22Rv1 (cell line): Measurements from ENCODE around the gene DIP2A.
"Not testable (repeated sequence)": the region's sequence is repeated elsewhere in the genome, so short reads cannot be mapped to it uniquely, and the experiment has no call there.

Experiments used
- H3K27ac ChIP-seq: fragments of 450-650 bp; 2 replicates; pipeline ENCODE4 v1.5.1; 2017
- ZFX ChIP-seq: fragments of 450-650 bp; IDR thresholded peaks from 2 replicates; pipeline ENCODE4 v1.6.1; 2017; ENCODE audit warnings: antibody characterized with exemption, borderline replicate concordance
- TF ChIP-seq, protein P1 (sequence below): fragments of 450-650 bp; IDR thresholded peaks from 2 replicates; pipeline ENCODE4 v1.5.1; 2017; ENCODE audit warnings: mild to moderate bottlenecking

The DIP2A gene

DNA sequence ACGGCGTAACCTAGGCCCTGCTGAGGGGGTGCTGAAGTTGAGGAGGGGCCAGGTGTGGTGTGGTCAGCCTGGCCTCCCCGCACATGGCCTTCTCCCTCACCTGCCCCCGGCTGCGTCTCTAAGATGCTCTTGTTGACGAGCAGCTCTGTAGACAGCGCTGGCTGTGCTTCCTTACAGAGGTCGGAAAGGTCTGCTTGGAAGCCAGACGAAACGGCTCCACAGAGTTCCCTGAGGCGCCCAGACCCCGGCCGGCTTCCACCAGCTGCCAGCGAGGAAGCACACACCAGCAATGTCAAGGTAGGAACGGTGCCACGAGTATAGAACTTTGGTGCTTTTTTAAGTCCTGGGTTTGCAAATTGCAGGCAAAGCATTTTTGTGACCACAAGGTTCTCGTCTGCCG is 18.8 kb upstream of the DIP2A start:
- TF ChIP-seq ZFX: no peak
- H3K27ac ChIP-seq: no peak overlapping the region

DNA sequence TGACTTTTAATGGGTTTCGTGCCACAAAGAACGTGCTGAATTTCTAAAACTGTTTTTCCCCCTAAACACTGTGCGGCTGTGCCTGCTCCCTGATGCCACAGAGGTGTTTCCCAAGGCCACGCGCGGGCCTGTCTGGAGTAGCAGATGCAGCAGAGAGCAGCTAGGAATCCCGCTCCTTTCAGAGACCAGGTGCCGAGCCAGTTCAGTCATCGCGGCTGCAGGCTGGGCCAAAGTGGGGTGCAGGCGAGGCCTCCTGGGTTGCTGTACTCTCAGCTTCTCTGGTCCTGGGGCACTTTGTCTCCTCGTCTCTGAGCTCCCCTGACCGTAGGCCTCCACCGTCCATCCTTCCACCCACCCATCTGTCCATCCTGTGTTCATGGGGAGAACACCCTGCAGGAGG is 17.4 kb upstream of the DIP2A start:
- no peak overlapping the region for H3K27ac ChIP-seq
- no peak for TF ChIP-seq ZFX
- TF ChIP-seq, protein P1, sequence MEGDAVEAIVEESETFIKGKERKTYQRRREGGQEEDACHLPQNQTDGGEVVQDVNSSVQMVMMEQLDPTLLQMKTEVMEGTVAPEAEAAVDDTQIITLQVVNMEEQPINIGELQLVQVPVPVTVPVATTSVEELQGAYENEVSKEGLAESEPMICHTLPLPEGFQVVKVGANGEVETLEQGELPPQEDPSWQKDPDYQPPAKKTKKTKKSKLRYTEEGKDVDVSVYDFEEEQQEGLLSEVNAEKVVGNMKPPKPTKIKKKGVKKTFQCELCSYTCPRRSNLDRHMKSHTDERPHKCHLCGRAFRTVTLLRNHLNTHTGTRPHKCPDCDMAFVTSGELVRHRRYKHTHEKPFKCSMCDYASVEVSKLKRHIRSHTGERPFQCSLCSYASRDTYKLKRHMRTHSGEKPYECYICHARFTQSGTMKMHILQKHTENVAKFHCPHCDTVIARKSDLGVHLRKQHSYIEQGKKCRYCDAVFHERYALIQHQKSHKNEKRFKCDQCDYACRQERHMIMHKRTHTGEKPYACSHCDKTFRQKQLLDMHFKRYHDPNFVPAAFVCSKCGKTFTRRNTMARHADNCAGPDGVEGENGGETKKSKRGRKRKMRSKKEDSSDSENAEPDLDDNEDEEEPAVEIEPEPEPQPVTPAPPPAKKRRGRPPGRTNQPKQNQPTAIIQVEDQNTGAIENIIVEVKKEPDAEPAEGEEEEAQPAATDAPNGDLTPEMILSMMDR: no peak

DNA sequence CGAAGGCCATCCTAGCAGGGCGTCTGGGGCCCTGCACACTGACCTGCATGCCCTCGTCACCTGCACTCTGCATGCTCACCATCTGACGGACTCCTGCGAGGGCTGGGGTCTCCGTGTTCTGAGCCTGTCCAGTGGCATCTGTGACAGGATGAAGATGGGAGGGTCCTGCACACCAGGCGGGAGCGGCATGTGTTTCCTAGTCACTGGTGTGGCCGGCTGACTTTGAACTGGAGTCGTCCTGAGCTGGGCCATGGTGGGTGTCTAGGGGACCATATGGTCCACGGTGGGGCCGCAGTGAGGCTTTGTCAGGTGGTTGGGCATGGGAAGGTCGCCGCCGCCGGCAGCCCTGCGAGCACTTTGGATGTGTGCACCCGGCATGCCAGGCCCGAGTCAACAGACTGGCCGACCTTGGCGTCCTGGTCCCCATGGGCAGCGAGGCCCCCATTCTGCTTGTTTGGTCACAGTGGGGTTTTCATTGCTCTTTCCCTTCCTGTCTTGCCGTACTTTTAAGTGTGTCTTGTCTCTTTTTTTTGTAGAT is 16.7 kb upstream of the DIP2A start:
- H3K27ac ChIP-seq: no peak overlapping the region
- no peak for TF ChIP-seq ZFX
- TF ChIP-seq, protein P1: no peak

DNA sequence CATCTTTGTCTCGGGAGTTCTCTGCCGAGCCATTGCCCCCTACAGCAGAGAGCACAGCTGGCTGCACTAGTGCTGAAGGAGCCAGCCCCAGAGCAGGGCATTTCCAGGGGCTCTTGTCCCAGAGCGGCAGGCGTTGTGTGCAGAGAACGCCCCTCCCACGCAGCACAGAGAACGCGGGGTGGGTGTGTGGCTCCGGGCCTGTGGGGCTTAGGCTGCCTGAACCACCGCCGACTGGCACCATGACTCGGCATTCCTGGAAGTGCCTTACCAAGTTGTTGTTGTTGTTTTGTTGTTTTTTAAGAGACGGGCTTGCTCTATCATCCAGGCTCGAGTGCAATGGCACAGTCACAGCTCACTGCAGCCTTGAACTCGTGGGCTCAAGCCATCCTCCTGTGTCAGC is 15.8 kb upstream of the DIP2A start:
- TF ChIP-seq, protein P1: no peak
- no peak for TF ChIP-seq ZFX
- H3K27ac ChIP-seq: peak overlapping the region; percentile 26; the same call in 1 of the 2 replicates

DNA sequence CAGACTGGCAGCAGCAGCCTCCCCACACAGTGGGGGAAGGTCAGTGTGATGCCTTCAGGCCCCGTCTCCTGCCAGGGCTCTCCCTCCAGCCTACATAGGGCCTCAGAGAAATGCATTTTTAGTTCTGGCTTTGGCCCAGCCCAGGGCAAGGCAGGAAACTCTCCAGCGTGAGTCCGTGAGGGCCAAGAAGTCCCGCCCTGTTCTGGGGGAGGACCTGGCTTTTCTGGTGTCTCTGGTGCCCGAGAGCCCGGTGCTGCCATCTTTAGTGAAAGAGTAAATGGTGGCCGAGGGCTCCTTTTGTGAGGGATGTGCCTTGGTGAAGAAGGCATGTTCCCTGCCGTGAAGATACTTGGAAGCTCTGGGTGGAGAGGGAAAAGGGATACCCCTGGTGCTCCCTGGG is 14.8 kb upstream of the DIP2A start:
- H3K27ac ChIP-seq: 0 out of 2 replicates have a peak overlapping the region, but pooled peaks have one; percentile 26
- TF ChIP-seq, protein P1: no peak
- TF ChIP-seq ZFX: no peak

DNA sequence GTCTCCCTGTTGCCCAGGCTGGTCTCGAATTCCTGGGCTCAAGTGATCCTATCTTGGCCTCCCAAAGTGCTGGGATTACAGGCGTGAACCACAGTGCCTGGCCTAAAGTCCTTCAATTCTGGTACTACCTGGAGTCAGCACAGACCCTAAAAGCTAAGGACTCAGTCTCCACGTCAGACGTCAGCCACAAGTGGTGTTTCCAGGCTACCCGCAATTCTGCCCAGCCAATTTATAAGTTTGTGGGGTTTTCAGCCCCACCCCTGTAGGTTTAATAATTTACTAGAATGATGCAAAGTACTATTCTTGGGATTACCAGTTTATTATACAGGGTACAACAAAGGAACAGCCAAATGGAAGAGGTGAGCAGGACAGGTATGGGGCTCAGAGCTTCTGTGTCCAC is 10.6 kb upstream of the DIP2A start:
- TF ChIP-seq, protein P1: no peak
- no peak for TF ChIP-seq ZFX
- H3K27ac ChIP-seq: peak overlapping the region; percentile 18; the same call in 1 of the 2 replicates

DNA sequence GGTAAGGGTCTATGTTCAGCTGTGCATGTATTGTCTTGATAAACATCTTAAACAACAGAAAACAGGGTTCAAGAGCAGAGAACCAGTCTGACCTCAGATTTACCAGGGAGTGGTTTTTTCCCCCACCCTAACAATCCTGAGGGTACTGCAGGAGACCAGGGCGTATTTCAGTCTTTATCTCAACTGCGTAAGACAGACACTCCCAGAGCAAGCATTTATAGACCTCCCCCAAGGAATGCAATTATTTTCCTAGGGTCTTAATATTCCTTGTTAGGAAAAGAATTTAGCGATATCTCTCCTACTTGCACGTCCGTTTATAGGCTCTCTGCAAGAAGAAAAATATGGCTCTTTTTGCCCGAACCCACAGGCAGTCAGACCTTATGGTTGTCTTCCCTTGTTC is 9.8 kb upstream of the DIP2A start:
- H3K27ac ChIP-seq: not testable (repeated sequence)

DNA sequence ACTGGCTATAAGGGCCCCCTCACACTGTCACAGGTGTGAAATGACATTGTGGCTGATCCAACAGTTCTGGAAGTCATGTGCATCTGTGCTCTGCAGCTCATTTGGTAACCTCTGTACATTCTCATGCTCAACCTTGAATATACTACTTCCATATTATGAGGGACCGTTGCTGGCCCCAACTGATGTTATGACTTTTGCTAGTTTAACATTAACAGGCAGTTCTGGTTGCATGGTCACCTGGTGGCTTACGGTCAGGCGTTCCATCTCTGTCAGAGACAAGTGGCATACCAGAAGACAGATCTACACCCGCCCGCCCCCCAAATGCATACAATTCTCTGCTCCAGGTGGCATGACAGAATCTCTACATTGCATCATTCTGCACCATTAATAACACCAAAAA is 6.0 kb upstream of the DIP2A start:
- TF ChIP-seq, protein P1: no peak
- TF ChIP-seq ZFX: no peak
- no peak overlapping the region for H3K27ac ChIP-seq
